ENCODE results near the gene MIAT. TPM values are rescaled to one million over a fixed set of nuclear protein-coding genes. Genes with fewer than 3 reads are reported as not detected.

MIAT gene
- total RNA-seq, 4 donors from 2014 or later: 0.49 to 1.5 (median 0.93) TPM

- no peak for TF ChIP-seq CTCF (IDR thresholded peaks at IDR 0.05; ENCODE audit: low read depth)
Measured at GRCh38 chr22:26671317-26672059, 14.1 kb downstream of the MIAT start.

- TF ChIP-seq CTCF (IDR thresholded peaks at IDR 0.05; ENCODE audit: low read depth): no peak
Measured at GRCh38 chr22:26672060-26672471, 14.7 kb downstream of the MIAT start.

- no peak for TF ChIP-seq CTCF (IDR thresholded peaks at IDR 0.05; ENCODE audit: low read depth)
Measured at GRCh38 chr22:26672590-26673468, 15.4 kb downstream of the MIAT start.

GRCh38 chr22:26673486-26673885, 16.1 kb downstream of the MIAT start:
- no peak for TF ChIP-seq CTCF (IDR thresholded peaks at IDR 0.05; ENCODE audit: low read depth)

- TF ChIP-seq CTCF (IDR thresholded peaks at IDR 0.05; ENCODE audit: low read depth): no peak
Measured at GRCh38 chr22:26674211-26675190, 17.1 kb downstream of the MIAT start.

GRCh38 chr22:26675687-26676268, 18.4 kb downstream of the MIAT start:
- no peak for TF ChIP-seq CTCF (IDR thresholded peaks at IDR 0.05; ENCODE audit: low read depth)

Measured in subcutaneous adipose tissue (tissue), 4 donors.